HepG2 (cell line): ENCODE results near the gene MYH7B. TPM values are rescaled to one million over a fixed set of nuclear protein-coding genes. Genes with fewer than 3 reads are reported as not detected.

Source experiments
- CEBPB ChIP-seq: IDR thresholded peaks from 2 replicates; pipeline ENCODE4 v1.6.1; 2011; ENCODE audit warnings: low read depth, low read length, improper control_type of control experiment, borderline replicate concordance
- CSRNP1 ChIP-seq: sonication (generic); formaldehyde crosslinking; IDR thresholded peaks from 2 replicates; pipeline ENCODE4 v1.8.1; 2023; ENCODE audit warnings: mild to moderate bottlenecking, missing genetic modification reagents
- EED ChIP-seq: sonication (generic); formaldehyde crosslinking; IDR thresholded peaks from 2 replicates; pipeline ENCODE4 v1.5.0; 2020; ENCODE audit warnings: mild to moderate bottlenecking, missing genetic modification reagents
- ESRRA ChIP-seq: sonication (generic); formaldehyde crosslinking; IDR thresholded peaks from 2 replicates; pipeline ENCODE4 v1.5.1; 2020; ENCODE audit warnings: mild to moderate bottlenecking, low read depth, missing genetic modification reagents
- FOXO1 ChIP-seq: sonication (generic); formaldehyde crosslinking; IDR thresholded peaks from 2 replicates; pipeline ENCODE4 v1.4.0; 2020; ENCODE audit warnings: missing genetic modification reagents
- GPBP1L1 ChIP-seq: sonication (generic); formaldehyde crosslinking; IDR thresholded peaks from 2 replicates; pipeline ENCODE4 v1.5.0; 2020; ENCODE audit warnings: mild to moderate bottlenecking, missing genetic modification reagents
- MAFK ChIP-seq, 2 experiments: IDR thresholded peaks in 1 of 2; conservative IDR thresholded peaks in 1 of 2; 2 replicates each; pipeline ENCODE4 v1.6.1; 2011; ENCODE audit warnings: improper control_type of control experiment in 2 of 2, low read length in 2 of 2
- MNT ChIP-seq: fragments of 450-650 bp; IDR thresholded peaks from 2 replicates; pipeline ENCODE4 v1.6.1; 2016
- MYNN ChIP-seq: sonication (generic); formaldehyde crosslinking; IDR thresholded peaks from 2 replicates; pipeline ENCODE4 v1.4.0; 2020; ENCODE audit warnings: mild to moderate bottlenecking, low read depth, missing genetic modification reagents
- POLR2A ChIP-seq, 2 experiments: IDR thresholded peaks; 2 replicates each; pipeline ENCODE4 v1.6.1; 2011; ENCODE audit warnings: low read depth in 2 of 2, low read length in 2 of 2, mild to moderate bottlenecking in 1 of 2, moderate library complexity in 1 of 2; ENCODE audit not compliant: insufficient read depth in 1 of 2
- PRPF4 ChIP-seq: fragments of 200-400 bp; formaldehyde crosslinking; IDR thresholded peaks from 2 replicates; pipeline ENCODE4 v1.6.1; 2016; ENCODE audit warnings: low read length, low read depth; ENCODE audit not compliant: poor library complexity, severe bottlenecking
- THRA ChIP-seq: sonication (generic); formaldehyde crosslinking; IDR thresholded peaks from 2 replicates; pipeline ENCODE4 v1.4.0; 2020; ENCODE audit warnings: missing genetic modification reagents, borderline replicate concordance
- ZBTB20 ChIP-seq: sonication (generic); formaldehyde crosslinking; IDR thresholded peaks from 2 replicates; pipeline ENCODE4 v1.8.1; 2023; ENCODE audit warnings: missing genetic modification reagents, low read depth, mild to moderate bottlenecking, borderline replicate concordance
- ZBTB39 ChIP-seq: sonication (generic); formaldehyde crosslinking; IDR thresholded peaks from 2 replicates; pipeline ENCODE4 v1.5.0; 2020; ENCODE audit warnings: missing genetic modification reagents
- ZKSCAN8 ChIP-seq: IDR thresholded peaks from 2 replicates; pipeline ENCODE4 v1.6.1; 2016; ENCODE audit warnings: borderline replicate concordance, missing genetic modification reagents, missing compliant biosample characterization
- ZNF101 ChIP-seq: sonication (generic); formaldehyde crosslinking; IDR thresholded peaks from 2 replicates; pipeline ENCODE4 v1.4.0; 2020; ENCODE audit warnings: mild to moderate bottlenecking, low read depth, missing genetic modification reagents, borderline replicate concordance
- ZNF276 ChIP-seq: sonication (generic); formaldehyde crosslinking; IDR thresholded peaks from 2 replicates; pipeline ENCODE4 v1.4.0; 2020; ENCODE audit warnings: mild to moderate bottlenecking, low read depth, missing genetic modification reagents
- ZNF431 ChIP-seq: sonication (generic); formaldehyde crosslinking; IDR thresholded peaks from 2 replicates; pipeline ENCODE4 v1.9.0; 2022; ENCODE audit warnings: missing genetic modification reagents, low read depth, mild to moderate bottlenecking, borderline replicate concordance
- polyA plus RNA-seq, 8 experiments: library from polyadenylated mRNA; depleted of rRNA in 3 of 8; stranded (reverse) in 7 of 8; unstranded in 1 of 8; fragments of >200 nt; fragmentation: Illumina TruSeq in 4 of 8; extraction: Trizol in 4 of 8; gene quantifications; 2 replicates each; pipeline versions ENCODE4 v1.2.1 to v1.2.3, GENCODE V29; 2011 to 2016; ENCODE audit warnings: low read depth in 4 of 8, missing spikeins in 1 of 8, mixed read lengths in 1 of 8; ENCODE audit not compliant: insufficient read depth in 1 of 8
- total RNA-seq, 5 experiments: library from RNA; depleted of rRNA; stranded (reverse); fragments of >200 nt; fragmentation: Illumina TruSeq; extraction: Trizol; gene quantifications; 2 replicates each; pipeline ENCODE4 v1.2.3, GENCODE V29; 2016; ENCODE audit warnings: low read depth in 1 of 5

MYH7B gene
- total and polyA plus RNA-seq, 2 of the 13 experiments (the other 11 are each of a cell fraction or from before 2014, with no cell fraction given), result 0.05 to 0.20 TPM

- no peak for TF ChIP-seq ZNF431 (CRISPR knock-in tag)
- no peak for TF ChIP-seq ZNF276 (CRISPR knock-in tag)
- 0 out of 2 replicates have a peak, but pooled peaks have one; percentile 23 for TF ChIP-seq ESRRA (CRISPR knock-in tag)
- no peak for TF ChIP-seq ZNF101 (CRISPR knock-in tag)
- TF ChIP-seq MYNN, result no peak
- no peak for TF ChIP-seq PRPF4
- TF ChIP-seq CSRNP1 (CRISPR knock-in tag), result no peak
- TF ChIP-seq POLR2A (IDR thresholded peaks at IDR 0.05; ENCODE audit: insufficient read depth in 1 of 2, low read depth in 2 of 2, low read length in 2 of 2), result peak in 1 of 2 experiments; percentile 51; a peak in 1 of 4 replicates
- TF ChIP-seq FOXO1, result 0 out of 2 replicates have a peak, but pooled peaks have one; percentile 21
- no peak for TF ChIP-seq ZBTB39 (CRISPR knock-in tag)
- no peak for TF ChIP-seq MAFK (conservative IDR thresholded peaks at IDR 0.05 in 1 of 2, IDR thresholded peaks at IDR 0.05 in 1 of 2; ENCODE audit: low read length in 2 of 2)
- peak; percentile 69 for TF ChIP-seq MNT
- TF ChIP-seq GPBP1L1 (CRISPR knock-in tag), result no peak
- no peak for TF ChIP-seq THRA (CRISPR knock-in tag)
- no peak for TF ChIP-seq CEBPB
- no peak for TF ChIP-seq ZBTB20
- TF ChIP-seq ZKSCAN8 (CRISPR knock-in tag), result no peak
- TF ChIP-seq EED, result no peak
These were observed 32.5 kb downstream of the MYH7B start (continued) for GRCh38 chr20:34988191-34988540.
